Measurements from ENCODE around the gene CALN1. TPM values are rescaled to one million over a fixed set of nuclear protein-coding genes. Genes with fewer than 3 reads are reported as not detected.

CALN1 gene
- total and polyA plus RNA-seq, 7 donors = under 0.01 TPM; not detected in 5

DNA sequence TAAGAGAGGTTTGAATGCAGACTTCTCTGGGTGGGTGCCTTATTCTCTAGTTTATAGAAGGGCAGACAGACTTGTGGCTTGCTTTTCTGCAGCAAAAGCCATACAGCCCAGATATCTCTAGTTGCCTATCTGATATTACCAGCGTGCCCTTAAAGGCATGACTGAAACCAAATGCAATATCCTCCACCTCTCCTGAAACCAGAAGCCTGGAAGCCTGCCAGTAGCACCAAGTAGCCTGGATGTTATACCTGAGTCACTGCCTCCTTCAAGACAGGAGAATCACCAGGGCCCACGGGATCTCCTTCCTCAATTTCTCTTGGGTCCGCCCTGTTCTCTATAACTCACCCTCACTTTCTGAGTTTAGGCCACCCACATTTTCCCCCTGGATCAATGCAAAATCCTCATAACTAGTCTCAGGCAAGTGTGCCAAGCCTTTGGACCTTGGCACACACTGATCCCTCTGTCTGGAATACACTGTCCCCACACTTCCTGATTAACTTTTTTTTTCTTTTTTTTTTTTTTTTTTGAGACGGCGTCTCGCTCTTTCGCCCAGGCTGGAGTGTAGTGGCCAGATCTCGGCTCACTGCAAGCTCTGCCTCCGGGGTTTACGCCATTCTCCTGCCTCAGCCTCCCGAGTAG, 641.8 kb downstream of the CALN1 start:
- no peaks in the 10 kb centered on the region for H3K9me3 ChIP-seq
- no peak overlapping the region for H3K4me3 ChIP-seq
- WGBS, 2 donors = 88 to 91% methylated on average over 11 of the region's 11 CpGs
- TF ChIP-seq POLR2A (IDR thresholded peaks at IDR 0.05) (no peak), EP300 (IDR thresholded peaks at IDR 0.05) (no peak), POLR2AphosphoS5 (IDR thresholded peaks at IDR 0.05) (no peak)
- TF ChIP-seq, protein P1, sequence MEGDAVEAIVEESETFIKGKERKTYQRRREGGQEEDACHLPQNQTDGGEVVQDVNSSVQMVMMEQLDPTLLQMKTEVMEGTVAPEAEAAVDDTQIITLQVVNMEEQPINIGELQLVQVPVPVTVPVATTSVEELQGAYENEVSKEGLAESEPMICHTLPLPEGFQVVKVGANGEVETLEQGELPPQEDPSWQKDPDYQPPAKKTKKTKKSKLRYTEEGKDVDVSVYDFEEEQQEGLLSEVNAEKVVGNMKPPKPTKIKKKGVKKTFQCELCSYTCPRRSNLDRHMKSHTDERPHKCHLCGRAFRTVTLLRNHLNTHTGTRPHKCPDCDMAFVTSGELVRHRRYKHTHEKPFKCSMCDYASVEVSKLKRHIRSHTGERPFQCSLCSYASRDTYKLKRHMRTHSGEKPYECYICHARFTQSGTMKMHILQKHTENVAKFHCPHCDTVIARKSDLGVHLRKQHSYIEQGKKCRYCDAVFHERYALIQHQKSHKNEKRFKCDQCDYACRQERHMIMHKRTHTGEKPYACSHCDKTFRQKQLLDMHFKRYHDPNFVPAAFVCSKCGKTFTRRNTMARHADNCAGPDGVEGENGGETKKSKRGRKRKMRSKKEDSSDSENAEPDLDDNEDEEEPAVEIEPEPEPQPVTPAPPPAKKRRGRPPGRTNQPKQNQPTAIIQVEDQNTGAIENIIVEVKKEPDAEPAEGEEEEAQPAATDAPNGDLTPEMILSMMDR (IDR thresholded peaks at IDR 0.05) = no peak
- no peak overlapping the region for H3K27ac ChIP-seq
- H3K4me1 ChIP-seq = no peaks in the 10 kb centered on the region
- no peak for DNase-seq
- no peaks in the 10 kb centered on the region for H3K36me3 ChIP-seq
- intact Hi-C loops (cut with DNase I) = no loop called here
- H3K27me3 ChIP-seq = no peaks in the 10 kb centered on the region

DNA sequence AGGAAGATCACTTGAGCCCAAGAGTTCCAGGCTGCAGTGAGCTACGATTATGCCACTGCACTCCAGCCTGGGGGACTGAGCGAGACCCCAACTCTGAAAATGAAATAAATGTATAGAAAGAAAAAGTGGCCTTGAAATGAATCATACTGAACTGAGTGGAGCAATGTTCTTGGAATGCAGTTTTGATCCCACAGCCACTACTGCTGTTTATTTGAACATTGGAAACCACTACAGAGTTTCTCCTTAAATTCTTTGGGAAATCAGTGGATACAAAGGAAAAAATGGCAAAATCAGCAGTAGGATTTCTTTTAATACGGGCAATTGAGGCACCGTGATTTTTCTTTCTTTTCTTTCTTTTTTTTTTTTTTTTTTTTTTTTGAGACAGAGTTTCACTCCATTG, 642.8 kb downstream of the CALN1 start:
- Histone ChIP-seq H3K9me3 (no peaks in the 10 kb centered on the region), H3K4me3 (no peak overlapping the region), H3K36me3 (no peaks in the 10 kb centered on the region), H3K27me3 (no peaks in the 10 kb centered on the region), H3K4me1 (no peaks in the 10 kb centered on the region), H3K27ac (no peak overlapping the region)
- 90 to 91% methylated on average over 4 of the region's 4 CpGs for WGBS, 2 donors
- intact Hi-C loops (cut with DNase I) = no loop called here
- TF ChIP-seq POLR2A (IDR thresholded peaks at IDR 0.05) (no peak), EP300 (IDR thresholded peaks at IDR 0.05) (no peak), POLR2AphosphoS5 (IDR thresholded peaks at IDR 0.05) (no peak)
- TF ChIP-seq, protein P1 (IDR thresholded peaks at IDR 0.05) = no peak
- DNase-seq = no peak

DNA sequence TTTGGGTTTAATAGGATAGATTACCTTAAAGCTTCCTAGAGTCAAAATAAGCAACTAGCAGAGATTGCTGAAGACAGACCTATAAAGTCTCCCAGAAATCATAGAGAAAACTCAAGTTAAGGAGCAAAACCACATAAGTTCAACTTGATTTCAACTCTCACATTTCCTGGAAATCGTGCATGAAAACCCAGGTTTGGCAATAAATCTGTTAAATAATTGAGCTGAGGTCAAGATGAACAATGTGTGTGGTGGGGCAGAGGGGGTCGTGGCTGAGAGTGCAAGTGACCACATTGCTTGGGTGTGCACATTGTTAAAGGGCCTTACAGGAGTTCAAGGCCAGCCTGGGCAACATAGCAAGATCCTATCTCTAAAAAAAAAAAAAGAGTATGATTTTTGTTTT, 643.7 kb downstream of the CALN1 start:
- intact Hi-C loops (cut with DNase I) = no loop called here
- WGBS, 2 donors = 40 to 58% methylated on average over 2 of the region's 2 CpGs
- no peak for DNase-seq

DNA sequence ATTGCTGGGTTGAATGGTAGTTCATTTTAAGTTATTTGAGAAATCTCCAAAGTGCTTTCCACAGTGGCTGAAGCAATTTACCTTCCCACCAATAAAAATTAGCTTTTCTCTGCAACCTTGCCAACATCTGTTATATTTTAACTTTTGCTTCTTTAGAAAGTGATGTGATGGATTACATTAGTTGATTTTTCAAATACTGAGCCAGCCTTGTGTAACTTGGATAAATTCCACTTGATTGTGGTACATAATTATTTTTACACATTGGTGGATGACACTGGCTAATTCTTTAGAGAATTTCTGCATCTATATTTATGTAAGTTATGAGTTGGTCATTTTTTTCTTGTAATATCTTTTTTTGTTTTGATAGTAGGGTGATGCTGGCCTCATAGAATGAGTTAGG, 646.1 kb downstream of the CALN1 start:
- Histone ChIP-seq H3K36me3 (no peaks in the 10 kb centered on the region), H3K9me3 (peaks cover 0 to 9% (median 4%) of the 10 kb centered on the region in 4 donors), H3K27ac (no peak overlapping the region), H3K27me3 (no peaks in the 10 kb centered on the region), H3K4me1 (no peaks in the 10 kb centered on the region), H3K4me3 (no peak overlapping the region)
- TF ChIP-seq POLR2A (IDR thresholded peaks at IDR 0.05) (no peak), POLR2AphosphoS5 (IDR thresholded peaks at IDR 0.05) (no peak)
- TF ChIP-seq, protein P1 (IDR thresholded peaks at IDR 0.05) = no peak
- no peak for DNase-seq
- intact Hi-C loops (cut with DNase I) = no loop called here

More for the DNA sequence above, 643.7 kb downstream of the CALN1 start:
- TF ChIP-seq POLR2AphosphoS5 (IDR thresholded peaks at IDR 0.05) (no peak), EP300 (IDR thresholded peaks at IDR 0.05) (no peak), POLR2A (IDR thresholded peaks at IDR 0.05) (no peak)
- TF ChIP-seq, protein P1 (IDR thresholded peaks at IDR 0.05) = no peak
- Histone ChIP-seq H3K27ac (no peak overlapping the region), H3K9me3 (no peaks in the 10 kb centered on the region), H3K27me3 (no peaks in the 10 kb centered on the region), H3K4me3 (no peak overlapping the region), H3K36me3 (no peaks in the 10 kb centered on the region), H3K4me1 (no peaks in the 10 kb centered on the region)

DNA sequence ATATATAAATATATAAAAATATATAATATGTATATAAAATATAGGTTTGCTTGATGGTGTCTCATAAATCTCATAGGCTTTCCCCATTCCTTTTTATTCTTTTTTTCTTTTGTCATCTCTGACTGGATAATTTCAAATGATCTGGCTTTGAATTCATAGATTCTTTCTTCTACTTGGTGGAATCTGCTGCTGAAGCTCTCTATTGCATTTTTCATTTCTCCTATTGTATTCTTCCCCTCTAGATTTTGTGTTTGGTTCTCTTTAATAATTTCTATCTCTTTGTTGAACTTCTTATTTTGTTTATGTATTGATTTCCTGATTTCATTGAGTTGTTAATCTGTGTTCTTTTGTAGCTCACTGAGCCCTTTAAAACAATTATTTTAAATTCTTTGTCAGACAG, 650.8 kb downstream of the CALN1 start:
- Histone ChIP-seq H3K27me3 (no peaks in the 10 kb centered on the region), H3K27ac (no peak overlapping the region), H3K9me3 (peaks cover 0 to 13% (median 4%) of the 10 kb centered on the region in 4 donors), H3K4me3 (no peak overlapping the region), H3K36me3 (no peaks in the 10 kb centered on the region), H3K4me1 (no peaks in the 10 kb centered on the region)
- DNase-seq = no peak
- intact Hi-C loops (cut with DNase I) = no loop called here
- TF ChIP-seq POLR2AphosphoS5 (IDR thresholded peaks at IDR 0.05) = no peak
- TF ChIP-seq, protein P1 (IDR thresholded peaks at IDR 0.05) = no peak
- no peak for TF ChIP-seq EP300 (IDR thresholded peaks at IDR 0.05)
- TF ChIP-seq POLR2A (IDR thresholded peaks at IDR 0.05) = no peak
